K562 (cell line): ENCODE data around the gene C11orf98. TPM values are rescaled to one million over a fixed set of nuclear protein-coding genes. Genes with fewer than 3 reads are reported as not detected.

Experiments
- CBX5 ChIP-seq: IDR thresholded peaks from 2 replicates; pipeline ENCODE4 v1.6.1; 2014; ENCODE audit warnings: low read depth, borderline replicate concordance
- CC2D1A ChIP-seq: fragments of 450-650 bp; IDR thresholded peaks from 2 replicates; pipeline ENCODE4 v1.6.1; 2017; ENCODE audit warnings: mild to moderate bottlenecking
- CREB3 ChIP-seq: fragments of 450-650 bp; conservative IDR thresholded peaks from 2 replicates; pipeline ENCODE4 v1.6.1; 2016; ENCODE audit warnings: missing genetic modification characterization, low read depth, mild to moderate bottlenecking, missing compliant biosample characterization, moderate library complexity
- EP300 ChIP-seq: IDR thresholded peaks from 2 replicates; pipeline ENCODE4 v1.6.1; 2012; ENCODE audit warnings: low read length, improper control_type of control experiment
- ESRRA ChIP-seq: fragments of 450-650 bp; IDR thresholded peaks from 2 replicates; pipeline ENCODE4 v1.6.1; 2014; ENCODE audit warnings: low read depth, mild to moderate bottlenecking, moderate library complexity, borderline replicate concordance
- PRMT5 ChIP-seq: sonication (generic); formaldehyde crosslinking; IDR thresholded peaks from 2 replicates; pipeline ENCODE4 v1.5.0; 2020; ENCODE audit warnings: missing genetic modification reagents
- RBM17 ChIP-seq: fragments of 200-400 bp; formaldehyde crosslinking; IDR thresholded peaks from 2 replicates; pipeline ENCODE4 v1.6.1; 2017; ENCODE audit warnings: low read depth, mild to moderate bottlenecking, low read length, borderline replicate concordance
- SLC30A9 ChIP-seq: fragments of 250-450 bp; sonication (Bioruptor Pico); IDR thresholded peaks from 2 replicates; pipeline ENCODE4 v1.8.0; 2022; ENCODE audit warnings: mild to moderate bottlenecking, moderate library complexity
- SRF ChIP-seq, 2 experiments: fragments of 250-450, 450-650 bp in 1 of 2; sonication (Bioruptor Pico) in 1 of 2; sonication (generic) in 1 of 2; formaldehyde crosslinking; IDR thresholded peaks; 2 replicates each; pipeline versions ENCODE4 v1.5.0 to v1.5.1; 2020 to 2022; ENCODE audit warnings: mild to moderate bottlenecking in 1 of 2, missing genetic modification reagents in 1 of 2
- TCFL5 ChIP-seq: fragments of 250-450 bp; sonication (Bioruptor Pico); conservative IDR thresholded peaks from 2 replicates; pipeline ENCODE4 v1.6.1; 2021; ENCODE audit warnings: mild to moderate bottlenecking, moderate library complexity, matching md5 sums
- THRAP3 ChIP-seq: fragments of 450-650 bp; IDR thresholded peaks from 2 replicates; pipeline ENCODE4 v1.6.1; 2016; ENCODE audit warnings: mild to moderate bottlenecking, inconsistent platforms, borderline replicate concordance
- THRB ChIP-seq: fragments of 450-650 bp; formaldehyde crosslinking; conservative IDR thresholded peaks from 2 replicates; pipeline ENCODE4 v1.4.0; 2022; ENCODE audit warnings: mild to moderate bottlenecking, missing genetic modification characterization
- ZBTB11 ChIP-seq, 3 experiments: fragments of 200-800 bp in 1 of 3; fragments of 250-450 bp in 1 of 3; fragments of 450-650 bp in 1 of 3; sonication (Bioruptor Pico) in 1 of 3; sonication (Bioruptor generic) in 1 of 3; formaldehyde crosslinking in 1 of 3; IDR thresholded peaks; 2 replicates each; pipeline versions ENCODE4 v1.6.1 to v1.8.0; 2016 to 2022; ENCODE audit warnings: mild to moderate bottlenecking in 2 of 3, missing genetic modification characterization in 2 of 3, missing compliant biosample characterization in 1 of 3, moderate library complexity in 1 of 3
- ZNF280A ChIP-seq: fragments of 450-650 bp; IDR thresholded peaks from 2 replicates; pipeline ENCODE4 v1.6.1; 2018; ENCODE audit warnings: mild to moderate bottlenecking, low read depth; ENCODE audit not compliant: partially characterized antibody
- ZNF583 ChIP-seq: fragments of 250-450 bp; sonication (Bioruptor Pico); IDR thresholded peaks from 2 replicates; pipeline ENCODE4 v1.4.0; 2020
- polyA plus RNA-seq, 8 experiments: library from polyadenylated mRNA; depleted of rRNA in 4 of 8; stranded (reverse) in 5 of 8; unstranded in 3 of 8; fragments of >200 nt; fragmentation: Nextera tagmentation in 2 of 8; fragmentation: Illumina TruSeq in 1 of 8; extraction: Ambion mirVana in 2 of 8; extraction: Trizol in 1 of 8; gene quantifications; 2 replicates each; pipeline versions ENCODE4 v1.2.1 to v1.2.3, GENCODE V29; 2011 to 2014; ENCODE audit warnings: inconsistent platforms in 1 of 8, missing spikeins in 1 of 8
- total RNA-seq, 7 experiments: library from RNA; depleted of rRNA in 6 of 7; stranded (reverse); fragments of >200 nt in 6 of 7; fragmentation: Illumina TruSeq in 2 of 7; extraction: Trizol in 2 of 7; gene quantifications; 2 replicates each; pipeline versions ENCODE4 v1.2.1 to v1.2.3, GENCODE V29; 2011 to 2021; ENCODE audit warnings: low replicate concordance in 1 of 7

Gene C11orf98
- total and polyA plus RNA-seq, 9 of the 15 experiments (the other 6 are each of a cell fraction or from before 2014, with no cell fraction given): 103 to 352 (median 218) TPM

GRCh38 chr11:62645946-62646824 is 18.8 kb downstream of the C11orf98 start, which contains the start of gene GANAB (continued):
- peak in 1 of 3 experiments; percentile 76; a peak in 2 of 6 replicates for TF ChIP-seq ZBTB11 (CRISPR knock-in tag; IDR thresholded peaks at IDR 0.05)
- no peak for TF ChIP-seq THRAP3
- TF ChIP-seq EP300: peak; percentile 12; the same call in 1 of the 2 replicates
- 0 out of 2 replicates have a peak, but pooled peaks have one; percentile 53 for TF ChIP-seq ZNF583
- peak; percentile 51; the same call in 1 of the 2 replicates for TF ChIP-seq ESRRA
- TF ChIP-seq CREB3 (tag): no peak
- TF ChIP-seq SRF (CRISPR knock-in tag; IDR thresholded peaks at IDR 0.05): no peak
- no peak for TF ChIP-seq ZNF280A
- no peak for TF ChIP-seq RBM17
- TF ChIP-seq CC2D1A: peak; percentile 22; the same call in 1 of the 2 replicates
- TF ChIP-seq CBX5: no peak
- TF ChIP-seq TCFL5 (CRISPR knock-in tag): no peak
- no peak; the same call in 1 of the 2 replicates for TF ChIP-seq PRMT5
- no peak for TF ChIP-seq THRB (CRISPR knock-in tag)
- TF ChIP-seq SLC30A9: no peak
